ENCODE results near the gene B9D1.

The B9D1 gene

DNA sequence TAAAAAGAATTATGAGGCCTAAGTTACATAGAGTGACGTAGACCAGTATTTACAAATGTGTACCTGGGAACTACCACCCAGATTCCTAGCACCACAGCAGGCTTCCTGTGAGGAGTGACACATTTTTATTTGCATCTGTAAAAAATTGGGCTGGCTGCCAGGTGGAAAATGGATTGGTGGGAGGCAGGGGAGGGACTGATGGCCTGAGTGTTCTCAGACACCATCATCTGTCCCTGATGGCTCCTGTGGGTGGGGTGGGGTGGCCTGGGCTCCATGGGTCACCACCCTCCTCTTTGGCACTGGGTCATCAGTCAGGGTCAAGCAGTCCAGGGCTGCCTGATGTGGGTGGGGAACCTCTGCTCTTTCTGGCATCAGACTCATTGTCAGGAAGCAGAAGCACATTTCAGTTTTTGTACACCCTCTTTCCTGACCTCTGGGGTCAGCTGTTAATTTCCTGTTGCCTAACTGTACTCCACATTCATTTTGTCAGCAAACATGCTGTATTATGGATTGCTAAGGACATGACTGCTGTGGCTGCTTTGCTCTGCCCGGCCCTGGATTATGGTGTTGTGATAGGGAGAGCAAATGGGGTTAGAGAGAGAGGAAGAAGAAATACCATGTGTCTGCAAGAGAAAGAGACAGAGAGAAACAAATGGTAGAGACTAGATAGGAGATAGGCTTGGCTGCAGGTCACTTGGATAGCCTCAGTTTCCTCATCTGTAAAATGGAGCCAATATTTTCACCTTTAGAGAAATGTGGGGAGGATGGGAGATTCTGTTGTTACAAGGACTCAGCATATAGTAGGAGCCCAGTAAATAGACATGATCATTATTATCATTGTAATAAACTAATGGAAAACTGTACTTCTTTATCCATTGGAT lies 36.0 kb upstream of the B9D1 start:
- Mint-ChIP-seq H3K27ac (no peak overlapping the region), H3K4me1 (ENCODE audit: low read depth) (no peaks in the 10 kb centered on the region), H3K27me3 (peaks cover 2% of the 10 kb centered on the region), H3K9me3 (ENCODE audit: low read depth) (no peaks in the 10 kb centered on the region), H3K4me3 (no peak overlapping the region), H3K36me3 (no peaks in the 10 kb centered on the region)

DNA sequence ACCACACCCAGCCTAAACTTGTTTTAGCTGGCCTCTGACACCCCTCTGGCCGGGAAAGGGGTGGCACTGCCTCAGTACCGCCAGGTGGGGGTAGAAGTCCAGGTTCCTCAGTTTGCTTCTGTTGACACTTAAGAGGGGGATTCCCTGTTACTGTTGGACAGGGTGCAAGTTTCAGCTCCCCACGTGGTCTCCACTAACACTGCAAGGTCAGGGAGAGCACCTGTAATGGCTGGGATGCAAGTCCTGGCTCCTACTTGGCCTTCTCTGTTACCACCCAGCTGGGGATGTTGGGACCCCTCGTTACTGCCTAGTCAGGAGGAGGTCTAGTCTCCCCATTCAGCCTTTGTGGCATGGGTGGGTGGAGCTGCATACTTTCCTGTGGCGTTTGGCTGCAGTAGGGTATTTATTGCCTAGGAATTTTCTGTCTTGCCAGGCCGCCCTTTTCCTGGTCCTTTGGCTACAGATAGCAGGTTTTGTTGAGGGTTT lies 35.1 kb upstream of the B9D1 start:
- Mint-ChIP-seq H3K4me1 (ENCODE audit: low read depth) (no peaks in the 10 kb centered on the region), H3K4me3 (no peak overlapping the region), H3K36me3 (no peaks in the 10 kb centered on the region), H3K9me3 (ENCODE audit: low read depth) (no peaks in the 10 kb centered on the region), H3K27me3 (peaks cover 2% of the 10 kb centered on the region), H3K27ac (no peak overlapping the region)

DNA sequence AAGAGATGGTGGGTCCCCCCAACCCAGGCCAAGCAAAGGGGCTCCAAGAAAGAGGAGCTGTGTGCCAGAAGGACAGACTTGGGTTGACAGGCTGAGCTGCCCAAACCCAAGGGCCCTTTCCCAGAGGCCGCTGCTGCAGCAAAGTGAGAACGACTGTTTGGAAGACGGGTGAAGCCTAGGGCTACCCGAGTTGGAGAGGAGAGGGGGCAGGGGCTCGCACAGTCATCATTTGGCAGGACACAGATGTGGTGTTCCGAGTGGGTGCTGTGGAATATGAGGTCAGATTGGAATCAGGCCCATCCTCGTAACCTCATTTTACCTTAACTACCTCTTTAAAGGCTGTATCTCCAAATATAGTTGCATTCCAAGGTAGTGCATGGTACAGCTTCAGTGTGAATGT lies 29.8 kb upstream of the B9D1 start:
- H3K9me3 Mint-ChIP-seq (ENCODE audit: low read depth), result no peaks in the 10 kb centered on the region
- no peak overlapping the region for H3K4me3 Mint-ChIP-seq
- H3K27me3 Mint-ChIP-seq, result peaks cover 2% of the 10 kb centered on the region
- peaks cover 7% of the 10 kb centered on the region for H3K4me1 Mint-ChIP-seq (ENCODE audit: low read depth)
- H3K27ac Mint-ChIP-seq, result no peak overlapping the region
- H3K36me3 Mint-ChIP-seq, result no peaks in the 10 kb centered on the region

DNA sequence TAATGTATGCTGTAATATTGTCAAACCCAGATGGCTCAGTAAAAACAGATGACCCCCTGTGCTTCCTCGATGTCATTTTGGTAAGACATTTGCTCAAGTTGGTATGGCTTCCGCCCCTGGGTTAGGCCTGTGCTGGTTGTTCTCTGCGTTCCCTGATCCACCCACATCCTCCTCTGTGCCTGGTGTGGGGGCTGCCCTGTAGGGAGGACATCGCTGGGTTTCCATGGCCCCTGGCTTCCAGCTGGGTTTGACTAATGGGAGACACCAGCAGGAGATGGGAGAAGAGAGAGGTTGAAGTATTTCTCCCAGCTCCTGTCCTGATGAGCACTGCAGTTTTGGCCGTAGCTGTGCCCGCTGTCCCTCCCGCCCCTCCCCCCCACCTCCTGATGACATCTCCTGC lies 28.9 kb upstream of the B9D1 start:
- Mint-ChIP-seq H3K4me1 (ENCODE audit: low read depth) (peaks cover 7% of the 10 kb centered on the region), H3K4me3 (no peak overlapping the region), H3K36me3 (no peaks in the 10 kb centered on the region), H3K27ac (no peak overlapping the region), H3K9me3 (ENCODE audit: low read depth) (no peaks in the 10 kb centered on the region), H3K27me3 (peaks cover 2% of the 10 kb centered on the region)

DNA sequence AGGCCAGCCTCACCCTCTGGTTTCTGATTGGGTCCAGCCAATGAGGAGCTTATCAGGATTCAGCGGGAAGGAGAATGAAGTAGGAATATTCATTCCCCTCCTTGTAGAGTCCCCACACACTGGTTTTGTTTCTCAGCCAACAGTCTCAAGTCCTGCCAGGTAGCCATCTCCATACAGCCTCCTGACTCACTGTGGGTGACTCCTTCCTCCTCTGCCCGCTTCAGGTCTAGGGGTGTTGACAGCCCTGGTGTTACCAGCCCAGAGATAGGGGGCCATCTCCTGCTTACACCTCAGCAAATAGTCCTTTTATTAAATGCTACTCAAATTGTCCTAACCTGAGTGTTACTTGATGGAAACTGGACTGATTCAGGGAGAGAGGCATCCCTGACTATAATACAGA lies 28.4 kb upstream of the B9D1 start:
- H3K4me3 Mint-ChIP-seq, result no peak overlapping the region
- H3K36me3 Mint-ChIP-seq, result no peaks in the 10 kb centered on the region
- no peak overlapping the region for H3K27ac Mint-ChIP-seq
- no peaks in the 10 kb centered on the region for H3K9me3 Mint-ChIP-seq (ENCODE audit: low read depth)
- peaks cover 11% of the 10 kb centered on the region for H3K4me1 Mint-ChIP-seq (ENCODE audit: low read depth)
- H3K27me3 Mint-ChIP-seq, result peaks cover 4% of the 10 kb centered on the region

DNA sequence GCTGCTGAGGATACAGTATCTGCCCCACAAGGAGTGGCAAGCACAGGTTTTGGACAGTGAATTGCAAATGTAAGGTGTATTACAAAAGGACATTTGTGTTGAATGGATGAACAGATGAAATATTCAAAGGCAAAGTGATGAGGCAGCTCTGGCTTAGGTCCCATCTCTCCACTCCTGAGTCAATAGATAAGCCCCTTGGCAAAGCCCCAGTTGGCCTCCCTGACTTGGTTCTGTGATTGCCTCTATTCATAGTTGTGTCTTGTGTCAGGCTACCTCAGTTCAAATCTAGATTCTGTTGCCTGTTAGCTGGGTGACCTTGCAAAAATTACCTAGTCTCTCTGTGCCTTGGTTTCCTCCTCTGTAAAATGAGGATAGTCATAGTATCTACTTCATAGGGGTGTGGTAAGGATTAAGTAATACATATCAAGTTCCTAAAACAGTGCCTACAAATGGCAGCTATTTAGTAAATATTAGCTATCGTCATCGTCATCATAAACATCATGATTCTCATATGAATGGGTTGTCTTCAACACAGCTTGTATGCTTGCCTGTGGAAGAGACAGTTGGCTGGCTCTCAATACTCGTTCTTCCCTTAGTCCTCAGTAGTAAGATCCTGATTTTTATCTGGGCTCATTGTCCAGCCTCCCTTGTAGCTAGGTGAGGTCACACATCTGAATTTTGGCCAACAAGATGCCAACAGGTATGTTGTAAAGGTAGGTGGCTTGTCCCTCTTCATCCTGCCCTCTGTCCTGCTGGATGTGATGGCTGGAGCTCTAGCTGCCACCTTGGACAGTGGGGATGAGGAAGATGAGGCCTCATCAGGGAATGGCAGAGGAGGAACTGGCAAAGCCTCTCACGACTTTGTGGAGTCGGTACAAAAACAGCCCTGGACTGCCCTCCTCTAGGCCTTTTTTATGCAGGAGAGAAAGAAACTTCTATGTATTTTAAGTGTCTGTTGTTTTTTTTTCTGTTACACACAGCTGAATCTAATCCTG lies 26.6 kb upstream of the B9D1 start:
- Mint-ChIP-seq H3K9me3 (ENCODE audit: low read depth) (no peaks in the 10 kb centered on the region), H3K4me1 (ENCODE audit: low read depth) (peaks cover 14% of the 10 kb centered on the region)

DNA sequence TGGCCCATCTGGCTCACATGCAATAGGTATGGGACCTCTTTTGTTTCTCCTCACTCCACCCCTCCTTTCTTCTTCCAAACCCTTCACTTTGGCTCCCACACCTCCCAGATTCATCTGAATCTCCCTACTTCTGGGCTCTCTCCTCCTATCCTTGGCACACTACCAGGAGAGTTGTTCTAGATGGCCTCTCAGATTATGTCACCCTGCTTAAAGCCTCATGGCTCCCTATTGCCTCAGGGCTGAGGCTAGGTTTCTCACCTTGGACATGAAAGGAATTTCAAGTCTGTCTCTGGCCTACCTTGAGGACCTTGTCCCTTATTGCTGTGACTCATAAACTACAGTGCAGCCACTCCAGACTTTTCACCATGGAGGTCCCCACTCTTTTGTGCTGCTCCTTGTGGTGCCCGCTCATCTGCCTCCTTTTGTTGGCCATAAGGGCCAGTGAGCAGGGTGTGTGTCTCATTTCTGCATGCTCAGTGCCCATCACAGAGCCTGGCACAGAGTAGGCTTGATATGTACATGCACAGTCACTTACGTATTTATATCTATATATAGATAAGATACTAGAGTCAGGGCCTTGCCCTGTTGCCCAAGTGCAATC lies 25.5 kb upstream of the B9D1 start:
- H3K27me3 Mint-ChIP-seq, result peaks cover 4% of the 10 kb centered on the region
- no peaks in the 10 kb centered on the region for H3K9me3 Mint-ChIP-seq (ENCODE audit: low read depth)
- no peak overlapping the region for H3K27ac Mint-ChIP-seq
- H3K4me3 Mint-ChIP-seq, result peak overlapping the region; percentile 42
- peaks cover 5% of the 10 kb centered on the region for H3K36me3 Mint-ChIP-seq
- H3K4me1 Mint-ChIP-seq (ENCODE audit: low read depth), result peaks cover 14% of the 10 kb centered on the region

More for the DNA sequence above, 26.6 kb upstream of the B9D1 start:
- H3K36me3 Mint-ChIP-seq, result peaks cover 5% of the 10 kb centered on the region
- H3K27ac Mint-ChIP-seq, result no peak overlapping the region
- H3K4me3 Mint-ChIP-seq, result no peak overlapping the region
- peaks cover 4% of the 10 kb centered on the region for H3K27me3 Mint-ChIP-seq

DNA sequence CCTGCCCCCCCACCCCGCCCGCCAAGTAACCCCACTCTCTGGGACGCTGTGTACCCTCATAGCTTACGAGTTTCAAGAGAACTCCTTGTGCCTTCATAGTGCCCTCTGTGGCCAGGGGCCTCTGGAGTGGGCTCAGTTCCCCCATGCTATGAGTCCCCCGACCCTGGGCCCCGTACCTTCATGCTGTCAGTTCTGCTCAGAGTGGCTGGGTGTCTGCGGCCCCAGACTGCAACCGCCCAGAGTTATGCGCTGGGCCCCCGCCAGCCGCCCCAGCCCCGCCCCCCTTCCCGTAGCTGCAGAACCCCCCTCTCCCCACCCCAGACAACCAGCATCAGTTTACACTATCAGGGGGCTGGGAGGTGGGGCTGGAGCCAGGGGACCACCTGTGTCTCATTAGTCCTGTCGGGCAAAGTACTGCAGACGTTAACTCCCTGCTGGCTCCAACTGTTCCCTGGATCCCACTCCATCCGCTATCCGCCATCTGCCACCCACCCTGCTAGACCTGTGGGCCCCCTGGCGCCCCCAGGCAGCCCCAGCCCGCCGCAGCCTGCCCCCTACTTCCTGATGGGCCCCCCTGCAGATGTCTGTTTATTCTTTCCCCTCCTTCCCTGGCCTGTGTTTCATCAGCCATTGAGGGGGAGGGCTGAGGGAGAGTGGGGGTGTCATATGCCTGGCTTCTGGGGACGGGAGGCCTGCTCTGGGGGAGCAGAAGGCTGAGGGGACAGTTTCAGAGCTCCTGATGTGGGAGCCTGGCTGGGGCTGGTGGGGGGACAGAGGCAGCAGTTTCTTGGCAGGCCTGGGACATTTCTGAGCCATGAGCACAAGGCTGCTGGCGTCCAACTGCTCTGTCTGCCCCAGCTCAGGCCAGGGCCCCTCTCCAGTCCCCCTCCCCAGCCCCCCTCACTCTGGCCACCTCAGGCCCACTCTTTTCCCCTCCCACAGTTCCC lies 24.7 kb upstream of the B9D1 start, which contains the start of gene MFAP4:
Gene MFAP4, minus strand, starts transcription at position 217 of the 947 bp plus-strand sequence. Its CDS starts 35 bp downstream, at position 182.
- no peaks in the 10 kb centered on the region for H3K9me3 Mint-ChIP-seq (ENCODE audit: low read depth)
- H3K4me3 Mint-ChIP-seq, result peak within 1 kb of the TSS; percentile 42
- H3K4me1 Mint-ChIP-seq (ENCODE audit: low read depth), result peaks cover 14% of the 10 kb centered on the region
- no peak within 1 kb of the TSS for H3K27ac Mint-ChIP-seq
- peaks cover 5% of the 10 kb centered on the region for H3K36me3 Mint-ChIP-seq
- peaks cover 4% of the 10 kb centered on the region for H3K27me3 Mint-ChIP-seq

DNA sequence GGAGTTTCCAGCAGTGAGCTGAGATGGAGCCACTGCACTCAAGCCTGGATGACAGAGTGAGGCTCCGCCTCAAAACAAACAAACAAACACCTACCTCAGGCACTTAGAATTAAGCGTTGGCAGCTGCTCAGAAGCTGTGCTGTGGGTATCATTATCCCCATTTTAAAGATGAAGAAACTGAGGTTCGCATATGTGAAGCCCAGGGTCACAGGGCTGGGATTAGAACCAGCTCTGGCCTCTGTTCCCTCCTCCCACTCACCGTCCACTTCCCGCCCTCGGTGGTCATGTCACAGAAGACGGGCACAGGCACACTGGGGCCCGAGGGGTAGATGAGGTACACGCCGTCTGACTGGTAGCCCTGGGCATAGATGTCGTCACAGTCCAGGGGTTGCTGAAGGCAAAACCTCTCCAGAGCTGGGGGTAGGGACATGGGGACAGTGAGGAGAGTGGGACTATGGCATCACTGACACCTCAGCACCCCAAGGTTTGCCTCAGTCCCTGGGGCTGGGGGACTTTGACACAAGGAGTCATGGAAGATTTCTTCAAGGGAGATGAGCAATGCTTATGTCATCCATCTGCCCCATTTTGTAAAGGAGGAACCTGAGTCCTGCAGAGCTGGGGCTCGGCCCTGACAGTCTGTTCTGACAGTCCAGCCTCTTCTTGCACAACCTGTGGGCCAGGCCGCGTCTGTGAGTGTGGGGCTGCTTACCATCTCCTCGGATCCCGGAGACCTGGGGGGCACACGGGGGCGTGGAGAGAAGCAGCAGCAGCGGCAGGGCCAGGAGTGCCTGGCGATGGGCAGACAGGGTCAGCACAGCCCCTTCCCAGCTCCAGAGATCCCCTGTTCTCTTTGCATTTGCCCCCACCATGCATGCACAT lies 23.8 kb upstream of the B9D1 start:
- Mint-ChIP-seq H3K27me3 (peaks cover 4% of the 10 kb centered on the region), H3K4me1 (ENCODE audit: low read depth) (peaks cover 14% of the 10 kb centered on the region), H3K4me3 (no peak overlapping the region), H3K9me3 (ENCODE audit: low read depth) (no peaks in the 10 kb centered on the region), H3K36me3 (peaks cover 5% of the 10 kb centered on the region), H3K27ac (no peak overlapping the region)

DNA sequence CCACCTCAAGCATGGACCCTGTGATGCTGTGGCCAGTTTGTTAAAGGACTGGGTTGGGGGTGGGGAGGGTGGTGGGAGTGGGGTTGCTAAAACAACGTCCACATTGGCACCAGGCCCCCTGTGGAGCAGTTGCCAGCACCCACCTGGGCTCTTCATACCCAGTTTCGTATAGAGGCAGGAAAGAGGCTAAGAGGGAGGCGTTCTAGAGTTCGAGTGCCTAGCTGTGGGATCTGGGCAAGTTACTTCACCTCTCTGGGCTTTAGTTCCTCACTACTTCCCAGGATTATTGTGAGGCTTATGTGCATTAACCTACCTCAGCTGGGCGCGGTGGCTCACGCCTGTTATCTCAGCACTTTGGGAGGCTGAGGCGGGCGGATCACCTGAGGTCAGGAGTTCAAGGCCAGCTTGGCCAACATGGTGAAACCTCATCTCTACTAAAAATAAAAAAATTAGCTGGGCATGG lies 23.0 kb upstream of the B9D1 start:
- Mint-ChIP-seq H3K27ac (no peak overlapping the region), H3K36me3 (peaks cover 5% of the 10 kb centered on the region), H3K4me1 (ENCODE audit: low read depth) (peaks cover 14% of the 10 kb centered on the region), H3K27me3 (peaks cover 4% of the 10 kb centered on the region), H3K4me3 (no peak overlapping the region), H3K9me3 (ENCODE audit: low read depth) (no peaks in the 10 kb centered on the region)

DNA sequence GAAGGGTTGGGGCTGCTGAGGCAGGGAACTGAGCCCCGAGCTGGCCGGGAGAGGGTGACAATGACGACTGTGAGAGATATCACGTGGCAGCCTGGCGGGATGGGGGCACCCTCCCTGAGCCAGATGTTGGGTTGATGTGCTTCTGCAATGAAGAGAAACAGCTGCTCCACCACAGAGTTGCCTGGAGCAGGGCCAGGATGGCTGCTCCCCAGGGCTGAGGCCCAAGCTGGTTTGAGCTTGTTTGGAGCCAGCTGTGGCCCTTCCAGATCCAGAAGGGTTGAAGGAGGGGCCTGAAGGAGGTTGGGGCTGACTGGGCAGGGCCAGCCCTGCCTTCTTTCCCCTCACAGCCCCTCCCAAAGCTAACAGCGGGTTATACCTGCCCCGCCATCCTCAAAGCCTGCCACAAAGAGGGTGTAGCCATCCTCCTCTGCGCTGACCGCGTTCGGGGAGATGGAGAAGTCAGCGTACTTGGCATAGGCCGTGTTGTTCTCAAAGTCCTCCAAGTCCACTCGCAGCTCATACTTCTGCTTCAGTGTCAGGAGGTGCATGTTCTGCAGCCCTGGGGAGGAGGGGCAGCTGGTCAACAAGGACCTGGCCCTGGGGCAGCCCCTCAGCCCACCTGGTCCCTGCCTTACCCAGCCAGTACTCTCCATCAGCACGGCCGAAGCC lies 22.3 kb upstream of the B9D1 start:
- Mint-ChIP-seq H3K9me3 (ENCODE audit: low read depth) (no peaks in the 10 kb centered on the region), H3K36me3 (peaks cover 7% of the 10 kb centered on the region), H3K4me1 (ENCODE audit: low read depth) (peaks cover 14% of the 10 kb centered on the region), H3K27me3 (peaks cover 4% of the 10 kb centered on the region), H3K27ac (no peak overlapping the region), H3K4me3 (no peak overlapping the region)

DNA sequence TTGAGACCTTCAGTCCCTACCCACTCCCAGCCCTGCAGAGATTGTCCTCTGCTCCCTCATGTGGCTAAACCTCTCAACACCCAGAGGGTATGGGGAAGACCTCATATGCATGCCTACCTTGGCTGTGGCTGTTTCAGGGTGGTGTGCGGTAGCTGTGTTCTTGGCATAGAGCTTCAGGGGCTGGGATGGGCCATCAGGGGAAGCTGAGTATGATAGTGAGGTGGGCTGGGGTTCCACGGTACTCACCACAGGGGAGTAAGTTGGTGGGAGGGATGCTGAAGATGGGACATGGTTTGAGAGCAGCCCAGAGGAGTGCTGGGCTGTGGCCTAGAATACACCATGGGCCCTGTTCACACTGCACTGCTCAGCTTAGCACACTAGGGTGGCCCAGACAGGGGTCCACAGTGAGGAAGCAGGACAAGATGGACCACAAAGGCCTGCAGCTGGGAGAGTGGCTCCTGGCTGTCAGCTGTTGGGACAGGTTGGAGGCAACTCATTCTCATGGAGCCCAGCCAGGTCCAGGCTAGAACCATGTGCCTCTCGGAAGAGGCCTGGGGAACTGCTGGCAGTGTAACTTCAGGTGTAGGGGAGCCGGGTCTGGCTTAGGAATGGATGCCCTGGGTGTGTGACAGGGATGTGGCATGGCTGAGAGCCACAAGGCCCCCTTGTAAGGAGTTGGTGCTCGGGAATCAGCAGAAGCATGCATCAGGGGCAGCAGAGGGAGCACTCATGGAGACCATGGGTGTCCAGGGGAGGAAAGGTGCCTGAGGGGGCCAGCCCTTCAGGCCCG lies 21.4 kb upstream of the B9D1 start:
- peaks cover 14% of the 10 kb centered on the region for H3K4me1 Mint-ChIP-seq (ENCODE audit: low read depth)
- peaks cover 7% of the 10 kb centered on the region for H3K36me3 Mint-ChIP-seq
- H3K9me3 Mint-ChIP-seq (ENCODE audit: low read depth), result no peaks in the 10 kb centered on the region
- H3K4me3 Mint-ChIP-seq, result no peak overlapping the region
- H3K27me3 Mint-ChIP-seq, result peaks cover 4% of the 10 kb centered on the region
- H3K27ac Mint-ChIP-seq, result no peak overlapping the region

Data from activated naive CD8-positive, alpha-beta T cell (primary cell).